Activated CD8-positive, alpha-beta T cell treated with anti-CD3 and anti-CD28 coated beads for 36 hours (primary cell): ENCODE results near the gene USHBP1. TPM values are rescaled to one million over a fixed set of nuclear protein-coding genes. Genes with fewer than 3 reads are reported as not detected.

Experiments
- ATAC-seq: fragments of 200-7000 bp; cut with Tn5 transposase; one replicate; pipeline ENCODE4 v1.10.0; 2021; ENCODE audit warnings: mild to moderate bottlenecking, moderate library complexity
- CTCF ChIA-PET: fragments of 350-600 bp; sonication (Branson Sonifier 250); formaldehyde crosslinking; loops from one replicate; lab custom pipeline; 2021; ENCODE audit warnings: antibody characterized with exemption; lab: Charles Lee
- POLR2A ChIA-PET: fragments of 350-600 bp; sonication (Branson Sonifier 250); formaldehyde crosslinking; loops from one replicate; lab custom pipeline; 2021; ENCODE audit warnings: antibody characterized with exemption; lab: Charles Lee
- DNase-seq: peaks from one replicate; pipeline ENCODE4 v3.0.0-alpha.2; 2020
- H3K27ac Mint-ChIP-seq: one replicate; pipeline ENCODE4 v1.8.0; 2021; ENCODE audit warnings: mild to moderate bottlenecking, mixed read lengths
- H3K27me3 Mint-ChIP-seq: one replicate; pipeline ENCODE4 v1.8.0; 2021; ENCODE audit warnings: mixed read lengths
- H3K36me3 Mint-ChIP-seq: one replicate; pipeline ENCODE4 v1.8.0; 2021; ENCODE audit warnings: low read depth, mixed read lengths
- H3K4me1 Mint-ChIP-seq: one replicate; pipeline ENCODE4 v1.8.0; 2021; ENCODE audit warnings: low read depth, mixed read lengths
- H3K4me3 Mint-ChIP-seq: one replicate; pipeline ENCODE4 v1.8.0; 2021; ENCODE audit warnings: mild to moderate bottlenecking, moderate library complexity, mixed read lengths
- H3K9me3 Mint-ChIP-seq: one replicate; pipeline ENCODE4 v1.8.0; 2021; ENCODE audit warnings: mixed read lengths
- intact Hi-C: fragments of 100-400 bp; cut with micrococcal nuclease; formaldehyde crosslinking; loops from one replicate; pipeline ENCODE4 v1.10.0; 2022
- total RNA-seq, 2 experiments: library from RNA; stranded (reverse); gene quantifications; one replicate each; pipeline ENCODE4 v1.2.3, GENCODE V29; 2021
- TF ChIP-seq, protein P1 (sequence below): fragments of 200-600 bp; IDR thresholded peaks from one replicate; pipeline ENCODE4 v1.8.0; 2022; ENCODE audit warnings: antibody characterized with exemption, mild to moderate bottlenecking

USHBP1 gene
- total RNA-seq, 2 experiments from 2014 or later: 0.29 TPM; not detected in 1

DNA sequence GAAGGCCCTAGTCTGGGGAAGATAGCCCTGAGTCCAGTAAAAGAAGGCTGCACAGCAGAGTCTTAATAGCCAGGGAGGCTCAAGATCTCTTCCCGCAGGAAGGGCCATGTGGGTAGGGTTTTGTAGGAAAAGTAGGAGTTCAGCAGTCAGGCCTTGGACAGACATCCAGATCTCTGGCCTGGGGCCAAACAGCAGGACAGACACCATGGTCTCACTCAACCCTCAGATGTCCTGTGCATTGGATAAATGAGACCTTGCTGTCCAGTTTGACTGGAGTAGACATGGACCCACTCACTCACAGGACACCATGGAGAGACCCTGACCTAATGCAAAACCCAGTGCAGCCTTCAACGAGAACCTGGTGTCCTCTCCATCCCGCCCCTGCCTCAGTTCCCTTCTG is 34.7 kb downstream of the USHBP1 start:
- CTCF ChIA-PET: interaction anchor here (1.3 kb wide), 1 partner anchor 13 kb away, joined by 3 read pairs; no protein-coding TSS in a partner anchor
- ATAC-seq (no peak), DNase-seq (no peak)
- Mint-ChIP-seq H3K27ac (no peak overlapping the region), H3K4me1 (peaks cover 9% of the 10 kb centered on the region), H3K9me3 (no peaks in the 10 kb centered on the region), H3K4me3 (no peak overlapping the region), H3K27me3 (no peaks in the 10 kb centered on the region), H3K36me3 (peaks cover 11% of the 10 kb centered on the region)
- TF ChIP-seq, protein P1, sequence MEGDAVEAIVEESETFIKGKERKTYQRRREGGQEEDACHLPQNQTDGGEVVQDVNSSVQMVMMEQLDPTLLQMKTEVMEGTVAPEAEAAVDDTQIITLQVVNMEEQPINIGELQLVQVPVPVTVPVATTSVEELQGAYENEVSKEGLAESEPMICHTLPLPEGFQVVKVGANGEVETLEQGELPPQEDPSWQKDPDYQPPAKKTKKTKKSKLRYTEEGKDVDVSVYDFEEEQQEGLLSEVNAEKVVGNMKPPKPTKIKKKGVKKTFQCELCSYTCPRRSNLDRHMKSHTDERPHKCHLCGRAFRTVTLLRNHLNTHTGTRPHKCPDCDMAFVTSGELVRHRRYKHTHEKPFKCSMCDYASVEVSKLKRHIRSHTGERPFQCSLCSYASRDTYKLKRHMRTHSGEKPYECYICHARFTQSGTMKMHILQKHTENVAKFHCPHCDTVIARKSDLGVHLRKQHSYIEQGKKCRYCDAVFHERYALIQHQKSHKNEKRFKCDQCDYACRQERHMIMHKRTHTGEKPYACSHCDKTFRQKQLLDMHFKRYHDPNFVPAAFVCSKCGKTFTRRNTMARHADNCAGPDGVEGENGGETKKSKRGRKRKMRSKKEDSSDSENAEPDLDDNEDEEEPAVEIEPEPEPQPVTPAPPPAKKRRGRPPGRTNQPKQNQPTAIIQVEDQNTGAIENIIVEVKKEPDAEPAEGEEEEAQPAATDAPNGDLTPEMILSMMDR: no peak
- intact Hi-C loops: loop anchor here (10.0 kb wide), 1 partner anchor 155 kb away; the partner anchor contains the start of genes HAUS8 and MYO9B
- POLR2A ChIA-PET: no interaction called here

DNA sequence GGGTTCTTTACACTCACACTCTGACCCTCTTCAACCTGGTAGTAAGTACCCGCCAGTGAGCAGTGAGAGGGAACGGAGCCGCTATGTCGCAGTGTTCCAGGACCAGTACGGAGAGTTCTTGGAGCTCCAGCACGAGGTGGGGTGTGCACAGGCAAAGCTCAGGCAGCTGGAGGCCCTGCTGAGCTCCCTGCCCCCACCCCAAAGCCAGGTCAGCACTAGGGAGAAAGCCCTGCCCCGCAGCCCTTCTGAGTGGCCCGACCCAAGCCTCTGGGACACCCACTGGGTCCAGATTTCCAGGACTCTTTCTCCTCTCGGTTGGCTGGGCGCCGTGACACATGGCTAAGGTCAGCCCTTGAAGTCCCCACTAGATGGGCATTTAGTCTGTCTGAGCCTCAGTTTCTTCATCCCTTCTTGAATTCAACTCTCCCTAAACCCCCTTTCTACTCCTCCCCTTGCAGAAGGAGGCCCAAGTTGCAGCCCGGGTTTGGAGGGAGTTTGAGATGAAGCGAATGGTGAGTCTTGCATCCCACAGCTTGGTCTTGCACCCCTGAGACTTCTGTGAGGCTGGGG is 36.7 kb downstream of the USHBP1 start:
- no peak overlapping the region for H3K4me3 Mint-ChIP-seq
- DNase-seq (no peak), ATAC-seq (no peak)
- no peaks in the 10 kb centered on the region for H3K9me3 Mint-ChIP-seq
- POLR2A ChIA-PET: interaction anchor here (1.5 to 3.2 kb wide), 3 partner anchors 8 to 60 kb away, joined by 3 to 29 read pairs (median 17); partner anchors contain the start of gene USE1
- peaks cover 8% of the 10 kb centered on the region for H3K36me3 Mint-ChIP-seq
- intact Hi-C loops: loop anchor here (10.0 kb wide), 1 partner anchor 153 kb away; the partner anchor contains the start of genes HAUS8 and MYO9B
- CTCF ChIA-PET: interaction anchor here (1.0 kb wide), 1 partner anchor 11 kb away, joined by 3 read pairs; no protein-coding TSS in a partner anchor
- H3K27me3 Mint-ChIP-seq: no peaks in the 10 kb centered on the region
- peaks cover 4% of the 10 kb centered on the region for H3K4me1 Mint-ChIP-seq
- TF ChIP-seq, protein P1: no peak
- no peak overlapping the region for H3K27ac Mint-ChIP-seq

DNA sequence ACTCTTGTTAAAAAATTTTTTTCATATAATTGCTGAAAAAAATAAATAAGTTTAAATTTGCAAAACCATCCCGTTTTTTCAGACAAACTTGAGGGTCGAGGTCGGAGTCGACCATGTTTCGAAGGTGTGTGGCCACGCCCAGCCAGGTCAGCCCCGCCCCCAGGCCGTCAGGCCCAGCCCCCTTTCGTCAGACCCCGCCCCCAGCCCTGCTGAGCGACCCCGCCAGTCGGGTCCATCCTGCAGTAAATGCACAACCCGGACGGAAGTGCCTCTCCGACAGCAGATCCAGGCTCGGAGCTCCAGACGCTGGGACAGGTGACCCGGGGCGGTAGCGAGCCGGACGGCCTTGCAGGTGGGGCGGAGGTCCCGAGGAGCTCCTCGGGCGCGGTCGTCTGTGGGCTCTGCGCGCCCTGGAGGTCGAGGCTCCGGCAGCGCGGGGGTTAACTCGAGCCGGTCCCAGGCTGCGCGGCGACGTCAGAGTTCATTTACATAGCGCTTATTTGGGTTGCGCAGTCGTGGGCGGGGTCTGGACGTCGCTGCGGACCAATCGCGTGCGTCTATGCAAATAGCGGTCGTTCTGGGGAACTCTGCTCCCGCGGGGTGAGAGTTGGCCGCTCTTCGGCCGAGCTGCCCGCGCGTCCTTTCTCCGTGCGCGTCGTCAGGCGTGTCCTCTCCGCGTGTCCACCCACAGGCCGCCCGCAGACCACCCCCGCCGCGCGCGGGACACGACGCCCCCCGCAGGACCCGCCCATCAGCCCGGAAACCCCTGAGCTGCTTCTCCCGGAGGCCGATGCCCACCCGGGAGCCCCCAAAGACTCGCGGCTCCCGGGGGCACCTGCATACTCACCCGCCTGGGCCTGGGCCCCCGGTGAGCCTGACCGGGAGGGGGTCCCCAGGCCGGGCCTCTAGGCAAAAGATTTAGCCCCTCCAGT is 38.3 kb downstream of the USHBP1 start, which contains the start of gene OCEL1:
Gene OCEL1 (plus strand): TSS at position 225 of the 932 bp plus-strand sequence. CDS start 22 bp downstream, at position 247.
- TF ChIP-seq, protein P1: no peak
- H3K27me3 Mint-ChIP-seq: no peaks in the 10 kb centered on the region
- H3K36me3 Mint-ChIP-seq: peaks cover 3% of the 10 kb centered on the region
- ATAC-seq (peak; percentile 92), DNase-seq (peak; percentile 99)
- H3K4me1 Mint-ChIP-seq: peaks cover 4% of the 10 kb centered on the region
- CTCF ChIA-PET: interaction anchor here (0.6 to 1.5 kb wide), 4 partner anchors 9 to 79 kb away, joined by 3 to 12 read pairs (median 3); partner anchors contain the start of genes MRPL34 and USE1
- intact Hi-C loops: loop anchor here (1.0 to 10.0 kb wide), 2 partner anchors 11 to 151 kb away; partner anchors contain the start of genes HAUS8, MYO9B and USE1
- H3K4me3 Mint-ChIP-seq: peak within 1 kb of the TSS; percentile 80
- no peaks in the 10 kb centered on the region for H3K9me3 Mint-ChIP-seq
- H3K27ac Mint-ChIP-seq: peak within 1 kb of the TSS; percentile 95
- POLR2A ChIA-PET: interaction anchor here (0.9 to 3.2 kb wide), 7 partner anchors 10 to 147 kb away, joined by 3 to 29 read pairs (median 5); partner anchors contain the start of gene USE1

DNA sequence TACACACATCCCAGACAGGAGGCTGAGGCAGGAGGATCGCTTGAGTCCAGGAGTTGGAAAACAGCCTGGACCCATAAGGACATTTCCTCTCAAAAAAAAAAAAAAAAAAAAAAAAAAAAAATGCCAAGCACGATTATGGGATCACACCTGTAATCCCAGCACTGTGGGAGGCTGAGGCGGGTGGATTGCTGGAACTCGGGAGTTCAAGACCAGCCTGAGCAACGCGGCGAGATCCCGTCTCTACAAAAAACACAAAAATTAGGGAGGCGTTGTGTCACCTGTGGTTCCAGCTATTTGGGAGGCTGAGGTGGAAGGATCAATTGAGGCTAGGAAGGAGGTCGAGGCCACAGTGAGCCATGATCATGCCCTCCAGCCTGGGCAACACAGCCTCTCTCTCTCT is 39.5 kb downstream of the USHBP1 start:
- ATAC-seq: no peak
- Mint-ChIP-seq H3K27me3 (no peaks in the 10 kb centered on the region), H3K9me3 (no peaks in the 10 kb centered on the region), H3K4me1 (peaks cover 9% of the 10 kb centered on the region), H3K36me3 (peaks cover 2% of the 10 kb centered on the region), H3K27ac (no peak overlapping the region), H3K4me3 (peak overlapping the region; percentile 26)
- no peak for DNase-seq
- POLR2A ChIA-PET: interaction anchor here (1.9 to 3.2 kb wide), 3 partner anchors 10 to 14 kb away, joined by 5 to 29 read pairs (median 17); partner anchors contain the start of gene USE1
- TF ChIP-seq, protein P1: no peak
- CTCF ChIA-PET: no interaction called here
- intact Hi-C loops: loop anchor here (10.0 kb wide), 1 partner anchor 150 kb away; the partner anchor contains the start of genes HAUS8 and MYO9B
